ENCODE data around the gene MTMR10. TPM values are rescaled to one million over a fixed set of nuclear protein-coding genes. Genes with fewer than 3 reads are reported as not detected.

The MTMR10 gene
- total and polyA plus RNA-seq, 2 donors (not counting 3 experiments of a cell fraction or from before 2014, with no cell fraction given): 48.3 to 88.5 TPM

- POLR2A ChIA-PET: no interaction called here
- CTCF ChIA-PET: no interaction called here
- FAIRE-seq: no peak
- Histone ChIP-seq H3K36me3 (ENCODE audit: control insufficient read depth in 2 of 2, extremely low read depth in 1 of 2, insufficient read depth in 2 of 2, low read length in 2 of 2) (no peaks in the 10 kb centered on the region), H3K27ac (ENCODE audit: insufficient read depth, low read depth, low read length) (no peak overlapping the region), H3K9me3 (replicated peaks; ENCODE audit: control insufficient read depth, insufficient read depth, low read length) (no peaks in the 10 kb centered on the region), H3K9ac (replicated peaks; ENCODE audit: extremely low read depth, insufficient read depth, low read length) (no peak overlapping the region), H3K27me3 (ENCODE audit: control insufficient read depth in 2 of 2, insufficient read depth in 2 of 2, low read length in 2 of 2) (no peaks in the 10 kb centered on the region), H4K20me1 (replicated peaks; ENCODE audit: control insufficient read depth, extremely low read depth, insufficient read depth, low read length) (no peaks in the 10 kb centered on the region), H3K4me1 (ENCODE audit: control insufficient read depth, extremely low read depth, insufficient read depth, low read length) (no peaks in the 10 kb centered on the region), H3K4me2 (ENCODE audit: insufficient read depth, low read length) (no peak overlapping the region), H2AFZ (ENCODE audit: low read depth, low read length) (no peak overlapping the region), H3K9me1 (replicated peaks; ENCODE audit: control insufficient read depth, extremely low read depth, insufficient read depth, low read length) (no peaks in the 10 kb centered on the region), H3K4me3 (replicated peaks in 1 of 3; ENCODE audit: insufficient read depth in 1 of 3, low read depth in 1 of 3, low read length in 3 of 3) (no peak overlapping the region), H3K79me2 (ENCODE audit: control insufficient read depth, insufficient read depth, low read length) (no peaks in the 10 kb centered on the region)
- TF ChIP-seq FOS (IDR thresholded peaks at IDR 0.05; ENCODE audit: borderline replicate concordance, insufficient read depth, low read length) (no peak), POLR2AphosphoS5 (IDR thresholded peaks at IDR 0.05; ENCODE audit: insufficient read depth, low read depth, low read length) (no peak)
- dilution Hi-C loops (cut with MboI; ENCODE audit: extremely low pct_ligation_motif_present, low sequenced_read_pairs): no loop called here
- BruUV-seq (replicated peaks): no TSS peak
- intact Hi-C loops (cut with micrococcal nuclease): no loop called here
- no peak for DNase-seq (ENCODE audit: low read depth, low spot score)
These were observed 18.6 kb upstream of the MTMR10 start for GRCh38 chr15:31010036-31010435.

GRCh38 chr15:31005660-31006059 lies 14.2 kb upstream of the MTMR10 start:
- no TSS peak for BruUV-seq (replicated peaks)
- no peaks in the 10 kb centered on the region for H3K27me3 ChIP-seq (ENCODE audit: control insufficient read depth in 2 of 2, insufficient read depth in 2 of 2, low read length in 2 of 2)
- H3K9ac ChIP-seq (replicated peaks; ENCODE audit: extremely low read depth, insufficient read depth, low read length): no peak overlapping the region
- dilution Hi-C loops (cut with MboI; ENCODE audit: extremely low pct_ligation_motif_present, low sequenced_read_pairs) (no loop called here), intact Hi-C loops (cut with micrococcal nuclease) (loop anchor here (2.0 kb wide), 1 partner anchor 23 kb away; no protein-coding TSS in a partner anchor)
- no peaks in the 10 kb centered on the region for H3K9me1 ChIP-seq (replicated peaks; ENCODE audit: control insufficient read depth, extremely low read depth, insufficient read depth, low read length)
- ChIA-PET POLR2A (no interaction called here), CTCF (interaction anchor here (0.8 to 3.4 kb wide), 4 partner anchors 9 to 147 kb away, joined by 3 to 12 read pairs (median 6); partner anchors contain the start of gene MTMR10)
- FAIRE-seq (no peak), DNase-seq (ENCODE audit: low read depth, low spot score) (no peak)
- no peak overlapping the region for H3K4me2 ChIP-seq (ENCODE audit: insufficient read depth, low read length)
- H3K4me1 ChIP-seq (ENCODE audit: control insufficient read depth, extremely low read depth, insufficient read depth, low read length): peaks cover 15% of the 10 kb centered on the region
- H3K27ac ChIP-seq (ENCODE audit: insufficient read depth, low read depth, low read length): no peak overlapping the region
- no peak overlapping the region for H2AFZ ChIP-seq (ENCODE audit: low read depth, low read length)
- H4K20me1 ChIP-seq (replicated peaks; ENCODE audit: control insufficient read depth, extremely low read depth, insufficient read depth, low read length): no peaks in the 10 kb centered on the region
- TF ChIP-seq EZH2 (IDR thresholded peaks at IDR 0.05; ENCODE audit: borderline replicate concordance, low read depth, low read length, severe bottlenecking): no peak
- no peak for TF ChIP-seq CTCF (IDR thresholded peaks at IDR 0.05; ENCODE audit: extremely low read depth in 1 of 2, insufficient read depth in 1 of 2, low read depth in 1 of 2, low read length in 2 of 2)
- no peak for TF ChIP-seq MYC (IDR thresholded peaks at IDR 0.05; ENCODE audit: low read depth, low read length)
- TF ChIP-seq JUN (IDR thresholded peaks at IDR 0.05; ENCODE audit: borderline replicate concordance, insufficient read depth, insufficient read length, low read depth): no peak
- no peak for TF ChIP-seq MAX (IDR thresholded peaks at IDR 0.05; ENCODE audit: insufficient read depth, insufficient read length)
- no peak for TF ChIP-seq POLR2A (IDR thresholded peaks at IDR 0.05; ENCODE audit: low read depth, low read length)
- no peak for TF ChIP-seq FOS (IDR thresholded peaks at IDR 0.05; ENCODE audit: borderline replicate concordance, insufficient read depth, low read length)
- no peak for TF ChIP-seq GATA2 (IDR thresholded peaks at IDR 0.05; ENCODE audit: insufficient read depth, insufficient read length, low read depth, low read length)
- TF ChIP-seq POLR2AphosphoS5 (IDR thresholded peaks at IDR 0.05; ENCODE audit: insufficient read depth, low read depth, low read length): no peak
- no peak overlapping the region for H3K4me3 ChIP-seq (replicated peaks in 1 of 3; ENCODE audit: insufficient read depth in 1 of 3, low read depth in 1 of 3, low read length in 3 of 3)
- no peaks in the 10 kb centered on the region for H3K79me2 ChIP-seq (ENCODE audit: control insufficient read depth, insufficient read depth, low read length)
- H3K9me3 ChIP-seq (replicated peaks; ENCODE audit: control insufficient read depth, insufficient read depth, low read length): no peaks in the 10 kb centered on the region
- no peaks in the 10 kb centered on the region for H3K36me3 ChIP-seq (ENCODE audit: control insufficient read depth in 2 of 2, extremely low read depth in 1 of 2, insufficient read depth in 2 of 2, low read length in 2 of 2)
